K562 (cell line): Measurements from ENCODE around the gene ZFAND2B. TPM values are rescaled to one million over a fixed set of nuclear protein-coding genes. Genes with fewer than 3 reads are reported as not detected.

ENCODE experiments used
- ATAC-seq: fragments of 200-7000 bp; cut with Tn5 transposase; 3 replicates; pipeline ENCODE4 v1.9.1; 2020; ENCODE audit warnings: moderate library complexity
- BruUV-seq: library from RNA; stranded (reverse); fragments of 400-500 nt; replicated peaks from 2 replicates; lab custom pipeline; 2021; lab: Mats Ljungman, UMichigan
- CTCF ChIA-PET: fragments of 300-600 bp; formaldehyde crosslinking; extraction: SDS; loops from one replicate; lab custom pipeline; 2021; ENCODE audit warnings: low intra/inter-chr PET ratio; lab: Yijun Ruan, JAX
- POLR2A ChIA-PET: fragments of 300-600, 350-650 bp; sonication (Branson Sonifier 250); formaldehyde crosslinking; extraction: SDS; loops from one replicate; lab custom pipeline; 2021; ENCODE audit warnings: antibody characterized with exemption, inconsistent platforms; lab: Yijun Ruan, JAX
- DNase-seq, 4 experiments: peaks; one replicate each; pipeline versions ENCODE4 v3.0.0 to v3.0.0-alpha.2; 2011 to 2018; ENCODE audit warnings: low spot score in 3 of 4, mixed read lengths in 3 of 4; ENCODE audit errors: extremely low read depth in 1 of 4
- FAIRE-seq: peaks from 2 replicates; lab custom pipeline; 2011; peaks lifted over from hg19 to GRCh38; lab: Jason Lieb, UNC
- H2AFZ ChIP-seq: 2 replicates; pipeline ENCODE4 v1.6.0; 2011; ENCODE audit warnings: low read depth, low read length, control low read depth, inconsistent platforms
- H3K27ac ChIP-seq: fragments of 200-600 bp; 3 replicates; pipeline ENCODE4 v1.8.0; 2011; ENCODE audit warnings: low read depth, mild to moderate bottlenecking, control low read depth, inconsistent platforms, low read length, moderate library complexity, mixed read lengths; ENCODE audit errors: extremely low read depth
- H3K27me3 ChIP-seq, 2 experiments: fragments of 300-600 bp in 1 of 2; 2 replicates in 1 of 2; 3 replicates in 1 of 2; pipeline versions ENCODE4 v1.6.0 to v1.8.0; 2011; ENCODE audit warnings: inconsistent platforms in 2 of 2, low read length in 2 of 2, mild to moderate bottlenecking in 1 of 2, mixed read lengths in 1 of 2, moderate library complexity in 1 of 2; ENCODE audit not compliant: control insufficient read depth in 2 of 2, insufficient read depth in 2 of 2
- H3K36me3 ChIP-seq: fragments of 300-600 bp; 3 replicates; pipeline ENCODE4 v1.8.0; 2011; ENCODE audit warnings: mild to moderate bottlenecking, low read length, inconsistent platforms; ENCODE audit not compliant: control insufficient read depth, insufficient read depth
- H3K4me1 ChIP-seq, 2 experiments: fragments of 200-600 bp in 1 of 2; replicated peaks in 1 of 2; 2 replicates in 1 of 2; 3 replicates in 1 of 2; pipeline versions ENCODE4 v1.5.1 to v1.8.0; 2011; ENCODE audit warnings: inconsistent platforms in 2 of 2, low read length in 2 of 2, mild to moderate bottlenecking in 1 of 2, mixed read lengths in 1 of 2, moderate library complexity in 1 of 2; ENCODE audit not compliant: control insufficient read depth in 2 of 2, insufficient read depth in 2 of 2
- H3K4me2 ChIP-seq: 2 replicates; pipeline ENCODE4 v1.6.1; 2011; ENCODE audit warnings: low read length, control low read depth, inconsistent platforms, mixed read lengths; ENCODE audit not compliant: insufficient read depth
- H3K4me3 ChIP-seq: fragments of 200-600 bp; sonication (generic), shearing (Covaris generic); 2 replicates; pipeline ENCODE4 v1.5.1; 2016; ENCODE audit warnings: control low read depth, inconsistent platforms
- H3K79me2 ChIP-seq: fragments of 200-600 bp; 3 replicates; pipeline ENCODE4 v1.8.0; 2011; ENCODE audit warnings: low read length, inconsistent platforms; ENCODE audit not compliant: control insufficient read depth, insufficient read depth
- H3K9ac ChIP-seq, 2 experiments: 2 replicates each; pipeline versions ENCODE4 v1.6.0 to v1.6.1; 2011; ENCODE audit warnings: low read depth in 2 of 2, low read length in 2 of 2, control low read depth in 1 of 2, inconsistent platforms in 1 of 2, mild to moderate bottlenecking in 1 of 2, mixed read lengths in 1 of 2; ENCODE audit not compliant: insufficient read depth in 1 of 2
- H3K9me1 ChIP-seq: one replicate; pipeline ENCODE4 v1.6.0; 2011; ENCODE audit warnings: inconsistent platforms, mild to moderate bottlenecking, low read length, moderate library complexity; ENCODE audit not compliant: control insufficient read depth, insufficient read depth
- H3K9me3 ChIP-seq: replicated peaks from 2 replicates; pipeline ENCODE4 v1.5.1; 2011; ENCODE audit warnings: low read depth, low read length, inconsistent platforms; ENCODE audit not compliant: control insufficient read depth, insufficient read depth
- H4K20me1 ChIP-seq: replicated peaks from 2 replicates; pipeline ENCODE4 v1.6.1; 2011; ENCODE audit warnings: low read length, inconsistent platforms, mixed read lengths; ENCODE audit not compliant: control insufficient read depth, insufficient read depth
- ELF4 ChIP-seq: fragments of 450-650 bp; formaldehyde crosslinking; IDR thresholded peaks from 2 replicates; pipeline ENCODE4 v1.4.0; 2022; ENCODE audit warnings: missing genetic modification characterization
- GTF2E2 ChIP-seq: fragments of 200-800 bp; sonication (Bioruptor generic); IDR thresholded peaks from 2 replicates; pipeline ENCODE4 v1.6.1; 2016; ENCODE audit warnings: missing genetic modification characterization, missing compliant biosample characterization
- HMG20B ChIP-seq: fragments of 250-450 bp; sonication (Bioruptor Pico); IDR thresholded peaks from 2 replicates; pipeline ENCODE4 v1.5.0; 2021; ENCODE audit warnings: mild to moderate bottlenecking
- IRF1 ChIP-seq: sonication (generic); formaldehyde crosslinking; IDR thresholded peaks from 2 replicates; pipeline ENCODE4 v1.8.0; 2022; ENCODE audit warnings: missing genetic modification reagents, mild to moderate bottlenecking, borderline replicate concordance
- KLF10 ChIP-seq: fragments of 250-450 bp; sonication (Bioruptor Pico); IDR thresholded peaks from 2 replicates; pipeline ENCODE4 v1.6.1; 2021; ENCODE audit warnings: matching md5 sums
- NBN ChIP-seq: fragments of 450-650 bp; IDR thresholded peaks from 2 replicates; pipeline ENCODE4 v1.6.1; 2016; ENCODE audit warnings: low read depth, mild to moderate bottlenecking
- NCOR1 ChIP-seq: fragments of 450-650 bp; IDR thresholded peaks from 2 replicates; pipeline ENCODE4 v1.6.1; 2016; ENCODE audit warnings: mild to moderate bottlenecking, moderate library complexity
- NUFIP1 ChIP-seq: fragments of 450-650 bp; IDR thresholded peaks from 2 replicates; pipeline ENCODE4 v1.6.1; 2018; ENCODE audit not compliant: partially characterized antibody
- RFX5 ChIP-seq: IDR thresholded peaks from 2 replicates; pipeline ENCODE4 v1.6.1; 2011; ENCODE audit warnings: low read depth, mild to moderate bottlenecking, improper control_type of control experiment, low read length
- SNIP1 ChIP-seq: fragments of 450-650 bp; IDR thresholded peaks from 2 replicates; pipeline ENCODE4 v1.7.1; 2017; ENCODE audit warnings: low read depth, mild to moderate bottlenecking
- TCF7 ChIP-seq: sonication (generic); IDR thresholded peaks from 2 replicates; pipeline ENCODE4 v1.6.1; 2016; ENCODE audit warnings: antibody characterized with exemption, borderline replicate concordance
- ZNF280A ChIP-seq: fragments of 450-650 bp; IDR thresholded peaks from 2 replicates; pipeline ENCODE4 v1.6.1; 2018; ENCODE audit warnings: mild to moderate bottlenecking, low read depth; ENCODE audit not compliant: partially characterized antibody
- WGBS: fragments of 100-300 bp; shearing (Covaris generic); methylation state at CpG from one replicate; pipeline ENCODE4 v1.1.6; 2016; ENCODE audit warnings: low coverage, mixed read lengths; ENCODE audit not compliant: insufficient coverage; ENCODE audit errors: missing lambda C conversion rate; 5-methylcytosine and 5-hydroxymethylcytosine counted together
- in situ Hi-C: fragments of 300-500 bp; cut with MboI; formaldehyde crosslinking; loops from 4 replicates; pipeline ENCODE4 v1.15.0; 2018; ENCODE audit warnings: inconsistent platforms, mixed read lengths
- intact Hi-C: fragments of 100-400 bp; cut with micrococcal nuclease; formaldehyde crosslinking; loops from 2 replicates; pipeline ENCODE4 v1.14.2; 2022
- polyA plus RNA-seq, 8 experiments: library from polyadenylated mRNA; depleted of rRNA in 4 of 8; stranded (reverse) in 5 of 8; unstranded in 3 of 8; fragments of >200 nt; fragmentation: Nextera tagmentation in 2 of 8; fragmentation: Illumina TruSeq in 1 of 8; extraction: Ambion mirVana in 2 of 8; extraction: Trizol in 1 of 8; gene quantifications; 2 replicates each; pipeline versions ENCODE4 v1.2.1 to v1.2.3, GENCODE V29; 2011 to 2014; ENCODE audit warnings: inconsistent platforms in 1 of 8, missing spikeins in 1 of 8
- total RNA-seq, 7 experiments: library from RNA; depleted of rRNA in 6 of 7; stranded (reverse); fragments of >200 nt in 6 of 7; fragmentation: Illumina TruSeq in 2 of 7; extraction: Trizol in 2 of 7; gene quantifications; 2 replicates each; pipeline versions ENCODE4 v1.2.1 to v1.2.3, GENCODE V29; 2011 to 2021; ENCODE audit warnings: low replicate concordance in 1 of 7

Gene ZFAND2B
- total and polyA plus RNA-seq, 9 of the 15 experiments (the other 6 are each of a cell fraction or from before 2014, with no cell fraction given): 9.9 to 33.3 (median 26.1) TPM

GRCh38 chr2:219168526-219168925 lies 38.1 kb upstream of the ZFAND2B start:
- POLR2A ChIA-PET: no interaction called here
- DNase-seq (no peak), ATAC-seq (no peak), FAIRE-seq (no peak)
- 17% methylated on average over 6 of the region's 6 CpGs for WGBS
- in situ Hi-C loops: no loop called here
- CTCF ChIA-PET: no interaction called here
- intact Hi-C loops: no loop called here
- Histone ChIP-seq H3K9me3 (no peaks in the 10 kb centered on the region), H3K79me2 (no peaks in the 10 kb centered on the region), H4K20me1 (no peaks in the 10 kb centered on the region), H3K4me3 (no peak overlapping the region), H3K9ac (0 out of 4 replicates have a peak overlapping the region, but pooled peaks of 1 of the 2 experiments have one; percentile 5), H3K27ac (no peak overlapping the region), H3K4me1 (peaks cover 4 to 6% of the 10 kb centered on the region in 2 experiments; a peak in 3 of 5 replicates), H2AFZ (no peak overlapping the region), H3K9me1 (no peaks in the 10 kb centered on the region), H3K4me2 (no peak overlapping the region), H3K36me3 (peaks cover 13% of the 10 kb centered on the region; the same call in 2 of the 3 replicates), H3K27me3 (no peaks in the 10 kb centered on the region)
- no TSS peak for BruUV-seq
- TF ChIP-seq SNIP1: no peak
- TF ChIP-seq KLF10 (CRISPR knock-in tag): no peak
- TF ChIP-seq NUFIP1: no peak
- TF ChIP-seq HMG20B (CRISPR knock-in tag): no peak
- TF ChIP-seq TCF7: no peak
- no peak for TF ChIP-seq ZNF280A
- TF ChIP-seq IRF1 (CRISPR knock-in tag): no peak
- TF ChIP-seq RFX5: no peak
- TF ChIP-seq NBN: no peak
- TF ChIP-seq GTF2E2 (tag): no peak
- TF ChIP-seq ELF4 (CRISPR knock-in tag): no peak
- TF ChIP-seq NCOR1: no peak
